Mesodermal cell (in vitro differentiated cells): ENCODE results near the gene EXD2.

Source experiments
- H3K27ac ChIP-seq: 2 replicates; pipeline ENCODE4 v1.7.0; 2013; ENCODE audit warnings: mild to moderate bottlenecking, low read depth, low read length, moderate library complexity; ENCODE audit not compliant: severe bottlenecking
- H3K36me3 ChIP-seq: 2 replicates; pipeline ENCODE4 v1.7.1; 2013; ENCODE audit warnings: mild to moderate bottlenecking, low read length, moderate library complexity; ENCODE audit not compliant: control insufficient read depth, insufficient read depth
- H3K4me1 ChIP-seq: one replicate; pipeline ENCODE4 v1.7.1; 2013; ENCODE audit warnings: mild to moderate bottlenecking, low read length; ENCODE audit not compliant: insufficient read depth, control insufficient read depth, poor library complexity, severe bottlenecking
- H3K4me3 ChIP-seq: 2 replicates; pipeline ENCODE4 v1.7.0; 2013; ENCODE audit warnings: low read length, control low read depth, mild to moderate bottlenecking; ENCODE audit not compliant: insufficient read depth, poor library complexity, severe bottlenecking; ENCODE audit errors: extremely low read depth
- H3K9me3 ChIP-seq: 2 replicates; pipeline ENCODE4 v1.7.1; 2013; ENCODE audit warnings: mild to moderate bottlenecking, low read length, moderate library complexity; ENCODE audit not compliant: control insufficient read depth
- WGBS, 2 experiments: methylation state at CpG; one replicate each; pipeline ENCODE4 v1.1.5; 2013; ENCODE audit warnings: missing lambda C conversion rate in 2 of 2; ENCODE audit not compliant: insufficient coverage in 2 of 2; 5-methylcytosine and 5-hydroxymethylcytosine counted together

EXD2 gene

GRCh38 chr14:69234106-69234505 is 42.8 kb downstream of the EXD2 start:
- Histone ChIP-seq H3K36me3 (peaks cover 65% of the 10 kb centered on the region), H3K4me3 (no peak overlapping the region), H3K27ac (no peak overlapping the region), H3K9me3 (no peaks in the 10 kb centered on the region), H3K4me1 (no peaks in the 10 kb centered on the region)

GRCh38 chr14:69235708-69236107 is 44.4 kb downstream of the EXD2 start:
- no peaks in the 10 kb centered on the region for H3K9me3 ChIP-seq
- H3K36me3 ChIP-seq, result peaks cover 67% of the 10 kb centered on the region
- H3K4me3 ChIP-seq, result no peak overlapping the region
- H3K27ac ChIP-seq, result no peak overlapping the region
- WGBS, 2 experiments, result 100% methylated on average over 1 of the region's 1 CpG; no CpG with 5 or more reads in 1 of the 2 experiments
- H3K4me1 ChIP-seq, result no peaks in the 10 kb centered on the region

- peaks cover 58% of the 10 kb centered on the region for H3K36me3 ChIP-seq
- H3K27ac ChIP-seq, result no peak overlapping the region
- 91 to 100% methylated on average over 1 of the region's 1 CpG for WGBS, 2 experiments
These were observed 45.8 kb downstream of the EXD2 start for GRCh38 chr14:69237142-69237541.

GRCh38 chr14:69237584-69237983 is 46.3 kb downstream of the EXD2 start:
- H3K27ac ChIP-seq, result no peak overlapping the region
- no peak overlapping the region for H3K4me3 ChIP-seq
- no peaks in the 10 kb centered on the region for H3K4me1 ChIP-seq
- no peaks in the 10 kb centered on the region for H3K9me3 ChIP-seq
- WGBS, 2 experiments, result 94% methylated on average over 12 of the region's 12 CpGs
- H3K36me3 ChIP-seq, result peaks cover 56% of the 10 kb centered on the region

More at GRCh38 chr14:69237142-69237541, 45.8 kb downstream of the EXD2 start:
- Histone ChIP-seq H3K4me3 (no peak overlapping the region), H3K4me1 (no peaks in the 10 kb centered on the region), H3K9me3 (no peaks in the 10 kb centered on the region)

- H3K36me3 ChIP-seq, result peaks cover 56% of the 10 kb centered on the region
- no peaks in the 10 kb centered on the region for H3K4me1 ChIP-seq
- H3K9me3 ChIP-seq, result no peaks in the 10 kb centered on the region
- 61 to 93% methylated on average over 2 to 3 of the region's 4 CpGs for WGBS, 2 experiments
- H3K4me3 ChIP-seq, result no peak overlapping the region
- H3K27ac ChIP-seq, result no peak overlapping the region
These were observed 47.6 kb downstream of the EXD2 start for GRCh38 chr14:69238883-69239282.

GRCh38 chr14:69240527-69241173 is 49.4 kb downstream of the EXD2 start:
- WGBS, 2 experiments, result 93 to 94% methylated on average over 9 to 11 of the region's 13 CpGs
- Histone ChIP-seq H3K36me3 (peaks cover 44% of the 10 kb centered on the region), H3K4me1 (no peaks in the 10 kb centered on the region), H3K4me3 (no peak overlapping the region), H3K27ac (no peak overlapping the region), H3K9me3 (no peaks in the 10 kb centered on the region)

GRCh38 chr14:69241577-69241976 is 50.3 kb downstream of the EXD2 start:
- H3K27ac ChIP-seq, result no peak overlapping the region
- no peaks in the 10 kb centered on the region for H3K4me1 ChIP-seq
- WGBS, 2 experiments, result 85 to 96% methylated on average over 2 of the region's 2 CpGs
- H3K36me3 ChIP-seq, result peaks cover 35% of the 10 kb centered on the region
- H3K9me3 ChIP-seq, result no peaks in the 10 kb centered on the region
- H3K4me3 ChIP-seq, result no peak overlapping the region

GRCh38 chr14:69242311-69243224 is 51.3 kb downstream of the EXD2 start:
- Histone ChIP-seq H3K4me3 (no peak overlapping the region), H3K27ac (no peak overlapping the region), H3K4me1 (no peaks in the 10 kb centered on the region), H3K36me3 (peaks cover 25% of the 10 kb centered on the region), H3K9me3 (no peaks in the 10 kb centered on the region)
- WGBS, 2 experiments, result 70 to 90% methylated on average over 6 to 8 of the region's 10 CpGs

- H3K27ac ChIP-seq, result no peak overlapping the region
- WGBS, 2 experiments, result 100% methylated on average over 2 to 3 of the region's 3 CpGs
- H3K9me3 ChIP-seq, result no peaks in the 10 kb centered on the region
- no peak overlapping the region for H3K4me3 ChIP-seq
- no peaks in the 10 kb centered on the region for H3K4me1 ChIP-seq
- H3K36me3 ChIP-seq, result peaks cover 7% of the 10 kb centered on the region
These were observed 53.6 kb downstream of the EXD2 start for GRCh38 chr14:69244946-69245345.

GRCh38 chr14:69246331-69246730 is 55.0 kb downstream of the EXD2 start:
- no peaks in the 10 kb centered on the region for H3K4me1 ChIP-seq
- no peak overlapping the region for H3K27ac ChIP-seq
- H3K9me3 ChIP-seq, result no peaks in the 10 kb centered on the region
- 100% methylated on average over 1 of the region's 3 CpGs; no CpG with 5 or more reads in 1 of the 2 experiments for WGBS, 2 experiments
- no peaks in the 10 kb centered on the region for H3K36me3 ChIP-seq
- no peak overlapping the region for H3K4me3 ChIP-seq
